HG02870 (cell line): Measurements from ENCODE around the gene SPARCL1.
"Not testable (repeated sequence)": the region's sequence is repeated elsewhere in the genome, so short reads cannot be mapped to it uniquely, and the experiment has no call there.

ENCODE experiments used
- ATAC-seq: cut with Tn5 transposase; IDR thresholded peaks from one replicate; pipeline ENCODE4 v1.9.1; 2021; ENCODE audit warnings: mild to moderate bottlenecking, moderate library complexity; ENCODE audit not compliant: unreplicated experiment

The SPARCL1 gene

DNA sequence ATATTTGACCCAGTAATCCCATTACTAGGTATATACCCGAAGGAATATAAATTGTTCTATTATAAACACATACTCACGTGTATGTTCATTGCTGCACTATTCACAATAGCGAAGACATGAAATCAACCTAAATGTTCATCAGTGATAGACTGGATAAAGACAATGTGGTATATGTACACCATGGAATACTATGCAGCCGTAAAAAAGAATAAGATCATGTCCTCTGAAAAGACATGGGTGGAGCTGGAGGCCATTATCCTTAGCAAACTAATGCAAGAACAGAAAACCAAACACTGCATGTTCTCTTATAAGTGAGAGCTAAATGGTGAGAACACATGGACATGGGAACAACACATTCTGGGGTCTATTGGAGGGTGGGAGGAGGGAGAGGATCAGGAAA, 70.3 kb downstream of the SPARCL1 start:
- no peak for ATAC-seq

DNA sequence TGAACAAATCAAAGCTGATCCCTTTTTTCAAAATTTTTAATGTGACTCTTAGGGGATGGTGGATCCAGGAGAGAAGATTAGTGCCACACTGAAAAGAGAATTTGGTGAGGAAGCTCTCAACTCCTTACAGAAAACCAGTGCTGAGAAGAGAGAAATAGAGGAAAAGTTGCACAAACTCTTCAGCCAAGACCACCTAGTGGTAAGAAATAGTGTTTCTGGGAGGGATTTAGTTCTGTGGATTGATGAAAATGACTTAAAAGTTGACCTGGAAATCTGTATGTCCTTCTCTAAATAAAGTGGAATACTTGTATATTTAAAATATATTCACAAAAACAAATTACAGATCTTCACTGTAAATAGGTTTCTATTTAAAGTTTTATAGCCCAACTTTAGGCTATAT, 77.6 kb downstream of the SPARCL1 start:
- no peak for ATAC-seq

DNA sequence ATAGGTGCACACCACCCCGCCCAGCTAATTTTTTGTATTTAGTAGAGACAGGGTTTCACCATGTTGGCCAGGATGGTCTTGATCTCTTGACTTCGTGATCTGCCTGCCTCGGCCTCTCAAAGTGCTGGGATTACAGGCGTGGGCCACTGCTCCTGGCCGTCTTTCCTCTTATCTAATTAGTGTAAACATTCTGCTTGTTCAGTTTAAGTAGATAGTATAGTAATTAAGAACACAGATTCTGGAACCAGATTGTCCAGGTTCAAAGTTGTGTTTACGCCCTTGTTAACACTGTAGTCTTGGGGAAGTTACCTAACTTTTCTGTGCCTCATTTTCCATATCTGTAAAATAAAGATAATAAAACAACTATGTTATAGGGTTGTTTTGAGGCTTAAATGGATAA, 82.8 kb downstream of the SPARCL1 start:
- not testable (repeated sequence) for ATAC-seq

DNA sequence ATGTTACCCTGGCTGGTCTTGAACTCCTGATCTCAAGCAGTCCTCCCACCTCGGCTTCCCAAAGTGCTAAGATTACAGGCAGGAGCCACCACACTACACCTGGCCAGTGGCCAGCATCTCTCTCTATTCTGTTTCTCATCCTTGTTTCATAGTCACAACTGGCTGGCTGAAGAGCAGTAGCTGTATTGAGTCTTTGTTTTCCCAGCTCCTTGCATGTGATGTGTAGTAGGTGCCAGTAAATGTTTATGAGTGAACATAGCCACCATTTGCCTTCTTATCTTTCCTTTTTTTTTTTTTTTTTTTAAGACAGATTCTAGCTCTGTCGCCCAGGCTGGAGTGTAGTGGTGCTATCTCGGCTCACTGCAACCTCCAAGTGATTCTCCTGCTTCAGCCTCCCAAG, 83.2 kb downstream of the SPARCL1 start:
- ATAC-seq, result no peak

DNA sequence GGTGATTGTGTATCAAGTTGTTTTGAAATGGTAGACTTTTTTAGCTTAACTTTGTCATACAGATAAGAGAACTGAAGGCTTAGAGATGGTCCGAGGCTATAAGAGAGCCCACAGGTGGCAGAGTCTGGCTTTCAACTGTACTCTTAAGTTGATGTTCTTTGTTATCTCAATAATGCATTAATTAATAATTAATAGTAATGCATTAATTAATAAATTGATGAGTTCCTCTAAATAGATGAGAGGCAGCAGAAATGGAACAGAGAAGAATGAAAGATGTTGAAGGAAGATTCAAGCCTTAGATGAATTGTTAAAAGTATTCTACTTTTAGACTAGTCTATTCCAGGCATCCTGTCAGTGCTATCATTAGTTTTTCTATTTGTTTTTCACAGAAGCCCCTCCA, 84.4 kb downstream of the SPARCL1 start:
- ATAC-seq, result no peak

GRCh38 chr4:87442889-87443288, 86.3 kb downstream of the SPARCL1 start:
- no peak for ATAC-seq

- ATAC-seq, result no peak
Measured at GRCh38 chr4:87433342-87433741, 95.8 kb downstream of the SPARCL1 start.

DNA sequence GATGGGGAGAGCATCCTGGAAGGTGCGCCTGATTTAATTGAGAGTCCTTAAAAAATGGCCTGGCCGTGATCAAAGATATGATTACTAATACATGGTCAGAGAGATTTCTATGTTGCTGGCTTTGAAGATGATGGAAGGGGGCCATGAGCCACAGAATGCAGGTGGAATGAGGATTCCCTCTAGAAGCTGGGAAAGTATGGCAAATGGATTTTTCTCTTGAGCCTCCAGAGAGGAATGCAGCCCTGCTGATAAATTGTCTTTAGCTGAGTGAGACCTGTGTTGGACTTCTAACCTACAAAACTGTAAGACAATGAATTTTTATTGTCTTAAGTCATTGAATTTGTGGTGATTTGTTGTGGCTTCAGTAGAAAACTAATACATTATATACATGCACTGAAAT, 99.1 kb downstream of the SPARCL1 start:
- no peak for ATAC-seq

DNA sequence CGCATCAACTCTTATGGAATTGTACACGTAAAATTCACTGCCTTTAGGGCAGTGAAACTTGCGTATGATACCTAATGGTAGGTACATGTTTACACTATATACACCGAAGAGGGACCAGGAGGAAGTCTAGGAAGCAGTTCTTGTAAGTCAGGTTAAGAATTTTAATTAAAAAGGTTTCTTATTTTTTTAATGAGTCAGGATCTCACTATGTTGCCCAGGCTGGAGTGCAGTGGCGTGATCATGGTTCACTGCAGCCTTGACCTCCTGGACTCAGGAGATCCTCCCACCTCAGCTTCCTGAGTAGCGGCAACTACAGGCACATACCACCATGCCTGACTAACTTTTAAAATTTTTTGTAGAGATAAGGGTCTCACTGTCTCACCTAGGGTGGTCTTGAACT, 100.2 kb downstream of the SPARCL1 start:
- no peak for ATAC-seq

GRCh38 chr4:87427518-87427868, 101.7 kb downstream of the SPARCL1 start:
- no peak for ATAC-seq

- ATAC-seq, result no peak
Measured at GRCh38 chr4:87426865-87427517, 102.2 kb downstream of the SPARCL1 start.

GRCh38 chr4:87425711-87426110, 103.5 kb downstream of the SPARCL1 start:
- no peak for ATAC-seq

DNA sequence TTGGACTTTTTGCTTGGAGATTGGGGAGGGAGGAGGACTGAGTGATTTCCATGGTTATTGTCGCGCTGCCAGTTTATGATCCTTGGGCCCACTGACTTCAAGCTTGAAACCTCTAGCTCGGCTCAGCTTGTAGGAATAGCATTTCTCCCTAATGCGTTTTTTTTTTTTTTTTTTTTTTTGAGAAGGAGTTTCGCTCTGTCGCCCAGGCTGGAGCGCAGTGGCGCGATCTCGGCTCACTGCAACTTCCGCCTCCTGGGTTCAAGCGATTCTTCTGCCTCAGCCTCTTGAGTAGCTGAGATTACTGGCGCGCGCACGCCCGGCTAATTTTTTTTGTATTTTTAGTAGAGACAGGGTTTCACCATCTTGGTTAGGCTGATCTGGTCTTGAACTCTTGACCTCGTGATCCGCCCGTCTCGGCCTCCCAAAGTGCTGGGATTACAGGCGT, 105.1 kb downstream of the SPARCL1 start:
- ATAC-seq, result not testable (repeated sequence)
